Measurements from ENCODE around the gene RRAD.

Gene RRAD

GRCh38 chr16:66914541-66914940 lies 10.8 kb downstream of the RRAD start:
- DNase-seq, result no peak

- DNase-seq, result no peak
Measured at GRCh38 chr16:66913711-66914110, 11.6 kb downstream of the RRAD start.

- DNase-seq, result no peak
Measured at GRCh38 chr16:66913081-66913480, 12.3 kb downstream of the RRAD start.

- DNase-seq, result no peak
Measured at GRCh38 chr16:66911801-66912200, 13.5 kb downstream of the RRAD start.

- DNase-seq, result no peak
Measured at GRCh38 chr16:66911112-66911511, 14.2 kb downstream of the RRAD start.

- DNase-seq, result no peak
Measured at GRCh38 chr16:66910175-66910940, 15.0 kb downstream of the RRAD start.

GRCh38 chr16:66908762-66909559 lies 16.4 kb downstream of the RRAD start:
- DNase-seq, result no peak

- DNase-seq, result no peak
Measured at GRCh38 chr16:66908116-66908515, 17.2 kb downstream of the RRAD start.

- no peak for DNase-seq
Measured at GRCh38 chr16:66906916-66907836, 18.2 kb downstream of the RRAD start.

- no peak for DNase-seq
Measured at GRCh38 chr16:66905633-66906539, 19.4 kb downstream of the RRAD start.

- DNase-seq, result no peak
Measured at GRCh38 chr16:66904846-66905632, 20.3 kb downstream of the RRAD start.

GRCh38 chr16:66904428-66904845 lies 20.9 kb downstream of the RRAD start:
- DNase-seq, result no peak

- DNase-seq, result no peak
Measured at GRCh38 chr16:66903544-66904427, 21.5 kb downstream of the RRAD start.

- no peak for DNase-seq
Measured at GRCh38 chr16:66902648-66903543, 22.4 kb downstream of the RRAD start.

- DNase-seq, result no peak
Measured at GRCh38 chr16:66901626-66902025, 23.7 kb downstream of the RRAD start.

GRCh38 chr16:66900721-66901441 lies 24.5 kb downstream of the RRAD start:
- no peak for DNase-seq

- peak; percentile 83 for DNase-seq
Measured at GRCh38 chr16:66899945-66900710, 25.2 kb downstream of the RRAD start.
